ENCODE results near the gene MYO7B.

DNA sequence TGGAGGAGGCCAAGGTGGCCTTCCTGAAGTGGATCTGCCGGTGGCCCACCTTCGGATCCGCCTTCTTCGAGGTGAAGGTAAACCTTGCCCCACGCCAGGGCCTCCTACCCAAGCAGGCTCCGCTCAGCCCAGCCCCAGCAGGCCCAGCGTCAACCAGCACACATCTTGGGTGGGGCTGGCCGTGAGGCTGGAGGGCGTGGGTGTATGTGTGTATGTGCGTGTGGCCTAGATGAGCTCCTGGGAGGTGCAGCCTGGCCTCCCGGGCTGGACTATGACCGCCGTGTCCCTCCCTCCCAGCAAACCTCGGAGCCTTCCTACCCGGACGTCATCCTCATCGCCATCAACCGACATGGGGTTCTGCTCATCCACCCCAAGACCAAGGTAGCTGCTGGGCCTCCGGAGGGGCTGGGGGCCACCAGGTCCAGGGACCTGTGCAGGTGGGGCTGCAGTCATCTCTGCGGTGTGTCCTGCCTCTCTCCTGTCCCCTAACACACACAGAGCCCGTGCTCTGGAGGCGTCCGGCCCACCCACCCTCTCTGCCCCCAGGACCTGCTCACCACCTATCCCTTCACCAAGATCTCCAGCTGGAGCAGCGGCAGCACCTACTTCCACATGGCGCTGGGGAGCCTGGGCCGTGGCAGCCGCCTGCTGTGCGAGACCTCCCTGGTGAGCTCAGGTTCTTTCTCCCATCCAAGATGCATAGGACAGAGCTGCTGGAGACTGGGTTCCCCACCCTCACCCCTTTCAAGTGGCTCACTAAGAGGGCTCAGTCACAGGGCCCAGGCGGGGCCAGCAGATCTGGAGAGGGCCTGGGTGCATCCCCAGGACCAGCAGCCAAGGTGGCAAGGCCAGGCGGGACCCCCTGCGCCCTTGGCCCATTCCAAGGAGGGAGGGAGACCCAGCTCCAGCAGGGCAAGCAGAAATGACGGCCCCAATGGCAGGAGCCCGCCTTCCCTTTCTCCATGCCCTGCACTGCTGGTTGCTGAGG lies 101.1 kb downstream of the MYO7B start:
- TF ChIP-seq, protein P1, sequence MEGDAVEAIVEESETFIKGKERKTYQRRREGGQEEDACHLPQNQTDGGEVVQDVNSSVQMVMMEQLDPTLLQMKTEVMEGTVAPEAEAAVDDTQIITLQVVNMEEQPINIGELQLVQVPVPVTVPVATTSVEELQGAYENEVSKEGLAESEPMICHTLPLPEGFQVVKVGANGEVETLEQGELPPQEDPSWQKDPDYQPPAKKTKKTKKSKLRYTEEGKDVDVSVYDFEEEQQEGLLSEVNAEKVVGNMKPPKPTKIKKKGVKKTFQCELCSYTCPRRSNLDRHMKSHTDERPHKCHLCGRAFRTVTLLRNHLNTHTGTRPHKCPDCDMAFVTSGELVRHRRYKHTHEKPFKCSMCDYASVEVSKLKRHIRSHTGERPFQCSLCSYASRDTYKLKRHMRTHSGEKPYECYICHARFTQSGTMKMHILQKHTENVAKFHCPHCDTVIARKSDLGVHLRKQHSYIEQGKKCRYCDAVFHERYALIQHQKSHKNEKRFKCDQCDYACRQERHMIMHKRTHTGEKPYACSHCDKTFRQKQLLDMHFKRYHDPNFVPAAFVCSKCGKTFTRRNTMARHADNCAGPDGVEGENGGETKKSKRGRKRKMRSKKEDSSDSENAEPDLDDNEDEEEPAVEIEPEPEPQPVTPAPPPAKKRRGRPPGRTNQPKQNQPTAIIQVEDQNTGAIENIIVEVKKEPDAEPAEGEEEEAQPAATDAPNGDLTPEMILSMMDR (IDR thresholded peaks at IDR 0.05 in 4 of 5, conservative IDR thresholded peaks at IDR 0.05 in 1 of 5) = no peak
- no peak for TF ChIP-seq POLR2A (IDR thresholded peaks at IDR 0.05)
